ENCODE data around the gene RILPL1.

DNA sequence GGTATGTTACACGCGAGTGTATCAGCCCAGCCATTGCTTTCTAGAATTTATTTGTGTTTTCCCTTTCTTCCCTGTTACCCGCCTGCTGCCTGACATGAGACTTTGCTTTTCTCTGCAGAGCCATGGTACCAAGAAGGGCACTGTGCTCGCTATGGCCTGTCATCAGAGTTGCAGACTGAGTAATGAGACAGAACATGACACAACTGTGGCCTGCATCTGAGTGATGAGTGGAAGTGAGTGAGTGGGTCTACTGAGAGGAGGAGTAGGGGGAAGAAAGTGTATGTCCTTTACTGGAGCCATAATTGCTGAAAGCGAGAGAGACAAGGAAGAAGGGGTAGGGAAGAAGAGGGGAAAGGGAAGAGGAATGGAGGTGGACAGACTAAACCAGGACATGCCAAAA lies 2.9 kb downstream of the RILPL1 start:
- TF ChIP-seq POLR2A (IDR thresholded peaks at IDR 0.05; ENCODE audit: low read depth, low read length) (no peak), POLR2AphosphoS5 (IDR thresholded peaks at IDR 0.05; ENCODE audit: low read depth, low read length) (no peak), TAF1 (IDR thresholded peaks at IDR 0.05; ENCODE audit: low read depth, low read length) (no peak), SPI1 (IDR thresholded peaks at IDR 0.05; ENCODE audit: low read depth, low read length) (no peak), PAX5 (IDR thresholded peaks at IDR 0.05; ENCODE audit: insufficient read depth, low read length, severe bottlenecking) (no peak)
